NCI-H748 (cell line): ENCODE data around the gene CHCHD6.
"Not testable (repeated sequence)": the region's sequence is repeated elsewhere in the genome, so short reads cannot be mapped to it uniquely, and the experiment has no call there.

ENCODE experiments used
- DNase-seq: peaks from one replicate; lab custom pipeline; 2025; ENCODE audit not compliant: unreplicated experiment; lab: John Stamatoyannopoulos, UW

CHCHD6 gene

DNA sequence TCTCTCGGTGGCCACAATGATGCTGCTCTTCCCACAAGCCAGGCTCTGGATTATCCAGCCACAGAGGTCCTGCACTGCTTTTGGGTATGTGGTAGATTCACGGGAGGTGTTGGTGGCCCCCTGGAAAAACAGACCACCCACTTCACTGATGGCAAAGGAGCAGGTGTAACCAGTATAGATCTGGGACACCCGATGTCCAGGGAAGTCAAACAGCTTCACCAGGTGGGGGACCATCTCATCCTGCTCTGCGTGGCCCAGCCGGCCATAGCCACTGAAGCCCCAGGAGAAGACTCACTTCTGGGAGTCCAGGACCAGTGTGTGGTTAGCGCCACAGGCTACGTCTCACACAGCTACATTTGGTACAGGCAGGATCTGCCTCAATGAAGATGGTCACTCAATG, 62.6 kb downstream of the CHCHD6 start:
- no peak for DNase-seq

DNA sequence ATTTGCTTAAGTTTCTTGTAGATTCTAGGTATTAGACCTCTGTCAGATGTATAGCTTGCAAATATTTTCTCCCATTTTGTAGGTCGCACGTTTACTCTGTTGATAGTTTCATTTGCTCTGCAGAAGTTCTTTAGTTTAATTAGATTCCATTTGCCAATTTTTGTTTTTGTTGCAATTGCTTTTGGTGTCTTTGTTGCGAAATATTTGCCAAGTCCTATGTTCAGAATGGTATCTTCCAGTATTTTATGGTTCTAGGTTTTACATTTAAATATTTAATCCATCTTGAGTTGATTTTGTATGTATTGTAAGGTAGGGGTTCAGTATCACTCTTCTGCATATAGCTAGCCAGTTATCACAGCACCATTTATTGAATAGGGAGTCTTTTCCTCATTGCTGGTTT, 64.9 kb downstream of the CHCHD6 start:
- no peak for DNase-seq

DNA sequence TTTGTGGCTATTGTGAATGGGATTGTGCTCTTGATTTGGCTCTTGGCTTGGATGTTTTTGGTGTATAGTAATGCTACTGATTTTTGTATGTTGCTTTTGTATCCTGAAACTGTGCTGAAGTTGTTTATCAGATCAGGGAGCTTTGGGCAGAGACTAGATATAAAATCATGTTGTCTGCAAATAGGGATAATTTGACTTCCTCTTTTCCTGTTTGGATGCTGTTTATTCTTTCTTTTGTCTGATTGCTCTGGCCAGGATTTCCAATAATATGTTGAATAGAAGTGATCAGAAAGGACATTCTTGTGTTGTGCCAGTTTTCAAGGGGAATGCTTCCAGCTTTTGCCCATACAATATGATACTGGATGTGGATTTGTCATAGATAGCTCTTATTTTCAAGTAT, 66.1 kb downstream of the CHCHD6 start:
- DNase-seq, result no peak

DNA sequence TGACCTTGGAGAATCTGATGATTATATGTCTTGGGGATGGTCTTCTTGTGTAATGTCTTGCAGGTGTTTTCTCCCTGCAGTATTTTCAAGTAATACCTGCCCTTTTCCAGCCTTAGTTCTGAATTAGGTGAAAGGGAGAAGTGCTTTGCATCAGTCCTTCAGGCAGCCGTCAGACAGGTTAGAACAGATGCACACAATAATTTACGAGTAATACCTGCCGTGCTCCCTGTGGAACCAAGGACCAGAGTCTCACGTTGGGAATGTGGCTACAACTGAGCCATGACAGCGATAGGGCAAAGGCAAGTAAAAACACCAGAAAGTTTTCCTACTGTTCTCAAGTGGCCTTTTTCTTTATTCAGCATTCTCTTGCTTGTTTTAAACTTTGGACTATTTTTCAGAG, 69.1 kb downstream of the CHCHD6 start:
- no peak for DNase-seq

DNA sequence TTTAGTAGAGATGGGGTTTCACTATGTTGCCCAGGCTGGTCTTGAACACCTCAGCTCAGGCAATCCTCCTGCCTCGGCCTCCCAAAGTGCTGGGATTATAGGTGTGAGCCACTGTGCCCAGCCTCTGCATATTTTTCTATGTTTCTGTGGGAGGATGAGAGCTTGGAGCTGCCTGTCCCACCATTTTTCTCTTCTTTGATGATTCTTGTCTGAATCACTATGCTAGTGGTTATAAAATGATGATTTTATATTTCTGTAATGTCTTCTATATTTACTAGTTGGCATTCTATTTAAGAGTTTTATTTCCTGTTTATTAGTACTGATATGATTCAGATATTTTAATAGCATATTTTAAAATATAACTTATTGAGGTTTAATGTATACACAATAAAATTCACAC, 69.7 kb downstream of the CHCHD6 start:
- no peak for DNase-seq

DNA sequence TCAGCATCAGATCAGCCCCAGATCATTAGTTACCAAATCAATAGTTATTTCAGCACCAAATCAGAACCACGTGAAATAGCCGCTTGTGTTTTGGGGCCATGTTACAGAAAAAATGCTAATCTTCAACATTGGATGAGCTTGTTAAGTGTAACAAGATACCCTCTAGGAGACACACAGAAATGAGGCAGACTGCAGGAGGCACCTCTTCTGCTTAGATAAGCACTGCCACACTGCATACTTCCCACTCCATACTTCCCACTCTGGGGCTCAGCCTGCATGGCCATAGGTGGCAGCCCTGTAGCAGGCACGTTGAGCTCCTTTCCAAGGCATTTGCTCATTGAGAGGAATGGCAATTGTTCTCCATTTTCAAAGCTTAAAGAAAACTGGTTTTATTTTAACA, 73.3 kb downstream of the CHCHD6 start:
- no peak for DNase-seq

DNA sequence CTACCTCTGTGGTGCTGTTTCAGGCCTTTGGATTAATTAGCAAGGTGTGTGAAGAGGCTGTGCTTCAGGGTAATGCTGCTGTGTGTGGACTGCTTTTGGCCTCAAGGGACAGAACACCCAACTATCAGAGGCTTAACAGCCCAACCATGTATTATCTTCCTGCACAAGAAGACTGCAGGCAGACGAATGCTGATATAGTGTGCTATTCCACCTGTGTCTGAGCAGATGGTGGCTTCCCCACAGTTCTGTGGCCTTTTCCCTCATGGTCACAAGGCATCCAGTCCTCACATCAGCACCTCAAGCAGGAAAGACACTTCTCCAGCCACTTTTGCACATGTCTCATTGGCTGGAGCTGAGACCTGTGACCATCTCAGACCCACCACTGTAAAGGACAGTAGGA, 76.6 kb downstream of the CHCHD6 start:
- DNase-seq, result no peak

DNA sequence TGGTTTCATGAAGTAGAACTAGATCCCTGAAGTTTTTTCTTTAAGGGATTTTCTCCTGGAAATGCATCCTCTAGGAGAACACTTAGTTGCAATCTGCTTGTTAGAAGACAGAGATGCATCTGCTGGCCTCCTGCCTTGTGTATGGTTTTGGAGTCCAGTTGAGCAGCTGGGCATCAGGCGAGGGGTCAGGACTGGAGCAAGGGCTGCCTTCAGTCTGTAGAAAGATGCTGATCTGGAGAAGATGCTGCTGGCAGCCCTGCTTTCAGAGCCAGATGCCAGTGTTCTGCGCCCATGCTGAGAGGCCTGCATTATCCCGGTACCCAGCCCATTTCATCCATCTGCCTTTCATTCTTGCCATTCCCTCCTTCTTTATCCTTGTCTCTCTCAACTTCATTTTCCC, 77.4 kb downstream of the CHCHD6 start:
- DNase-seq, result no peak

DNA sequence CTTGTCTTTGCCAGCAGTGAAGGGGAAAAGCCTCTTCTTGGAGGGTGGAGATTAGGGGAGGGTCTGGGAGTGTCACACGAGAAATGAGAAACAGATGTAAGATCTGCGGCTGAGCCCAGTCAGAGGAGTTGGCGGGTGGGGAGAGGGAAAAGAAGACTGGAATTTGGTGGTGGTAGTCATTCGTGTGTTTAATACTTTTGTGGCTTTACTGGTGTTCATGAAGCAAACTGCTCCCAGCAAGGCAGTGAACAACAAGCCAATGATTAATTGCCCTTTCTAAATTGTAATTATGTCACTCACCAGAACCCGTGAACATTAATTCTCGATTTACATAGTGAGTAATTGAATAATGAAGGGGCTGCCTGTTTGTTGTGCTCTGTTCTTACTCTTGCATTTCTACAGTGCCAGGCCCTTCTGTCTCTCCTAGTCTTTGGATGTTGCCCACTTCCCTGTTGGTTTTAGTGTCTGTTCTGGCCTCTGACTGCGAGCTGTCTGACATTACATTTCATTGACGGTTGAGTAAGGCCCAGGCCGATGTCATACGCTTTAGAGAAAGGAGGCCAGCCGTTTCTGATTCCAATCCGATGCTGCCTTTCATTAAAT, 78.0 kb downstream of the CHCHD6 start:
- DNase-seq, result no peak

DNA sequence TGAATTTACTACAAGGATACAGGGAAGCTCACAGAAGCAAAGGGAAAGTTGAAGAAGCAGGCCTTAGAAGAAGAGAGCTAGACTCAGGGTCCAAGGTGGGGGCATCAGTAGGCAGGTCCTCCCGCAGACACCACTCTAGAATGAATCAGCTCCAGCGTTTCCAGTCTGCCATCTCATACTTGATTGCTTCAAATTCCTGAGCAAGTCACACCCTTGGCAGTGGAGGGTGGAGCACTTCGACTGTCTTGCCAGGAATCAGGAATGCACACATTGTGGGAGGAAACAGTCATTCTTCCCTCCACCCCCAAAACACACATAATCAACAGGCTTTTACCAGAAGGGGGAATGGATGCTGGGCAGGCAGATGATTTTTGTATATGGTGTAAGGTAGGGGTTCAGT, 78.5 kb downstream of the CHCHD6 start:
- DNase-seq, result no peak

DNA sequence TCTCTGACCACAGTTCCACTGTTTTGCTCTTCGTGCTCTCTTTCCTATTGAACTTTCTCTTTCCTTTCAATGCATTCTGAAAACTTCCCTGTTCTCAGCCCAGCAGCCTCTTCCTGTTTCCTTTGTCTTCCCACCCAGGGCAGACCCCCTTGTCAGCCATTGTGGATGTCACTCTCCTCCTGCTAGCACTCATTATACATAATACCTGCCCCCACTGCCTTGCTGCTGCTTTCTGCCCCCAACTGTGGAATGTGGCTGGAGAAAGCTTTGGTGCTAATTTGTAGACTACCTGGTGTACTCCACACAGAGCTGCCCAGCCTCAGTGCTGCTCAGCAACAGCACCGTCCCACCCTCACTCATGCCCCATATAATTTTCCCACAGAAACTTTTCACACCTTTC, 80.2 kb downstream of the CHCHD6 start:
- DNase-seq, result no peak

DNA sequence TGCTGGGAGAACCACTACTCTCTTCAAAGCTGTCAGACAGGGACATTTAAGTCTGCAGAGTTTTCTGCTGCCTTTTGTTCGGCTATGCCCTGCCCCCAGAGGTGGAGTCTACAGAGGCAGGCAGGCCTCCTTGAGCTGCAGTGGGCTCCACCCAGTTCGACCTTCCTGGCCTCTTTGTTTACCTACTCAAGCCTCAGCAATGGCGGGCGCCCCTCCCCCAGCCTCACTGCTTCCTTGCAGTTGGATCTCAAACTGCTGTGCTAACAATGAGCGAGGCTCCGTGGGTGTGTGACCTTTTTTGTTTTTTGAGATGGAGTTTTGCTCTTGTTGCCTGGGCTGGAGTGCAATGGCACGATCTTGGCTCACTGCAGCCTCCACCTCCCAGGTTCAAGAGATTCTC, 87.3 kb downstream of the CHCHD6 start:
- DNase-seq, result not testable (repeated sequence)

DNA sequence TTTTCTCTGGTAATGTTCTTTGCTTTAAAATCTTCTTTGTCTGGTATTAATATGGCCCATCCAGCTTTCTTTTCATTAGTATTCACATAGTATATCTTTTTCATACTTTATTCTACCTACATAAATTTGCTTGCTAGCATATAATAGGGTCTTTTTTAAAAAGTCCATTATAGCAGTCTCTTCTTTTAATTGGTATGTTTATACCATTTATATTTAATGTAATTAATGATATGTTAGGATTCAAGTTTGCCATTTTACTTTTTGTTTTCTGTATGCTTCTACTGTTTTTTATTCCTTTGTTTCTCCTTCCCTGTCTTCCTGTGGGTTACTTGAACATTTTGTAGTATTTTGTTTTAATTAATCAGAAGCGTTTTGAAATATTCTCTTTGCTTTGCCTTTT, 89.0 kb downstream of the CHCHD6 start:
- DNase-seq, result no peak

DNA sequence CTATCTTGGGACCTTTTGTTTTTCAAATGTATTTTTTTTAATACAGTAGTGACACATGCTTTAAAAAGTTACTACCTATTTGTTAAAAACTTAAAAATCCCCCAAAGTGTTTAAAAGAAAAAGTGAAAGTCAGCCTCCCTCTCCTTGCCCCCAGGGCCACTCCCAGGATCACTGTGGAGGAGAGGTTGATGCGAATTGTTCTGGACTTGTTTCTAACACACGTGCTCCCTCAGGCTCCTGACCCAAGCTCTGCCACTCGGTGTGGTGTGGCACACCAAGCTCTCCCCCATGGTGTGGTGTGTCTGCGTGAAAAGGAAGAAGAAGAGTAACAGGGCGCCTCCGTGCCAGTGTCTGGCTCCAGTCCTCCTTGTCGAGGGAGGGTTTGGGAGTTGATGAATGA, 93.5 kb downstream of the CHCHD6 start:
- no peak for DNase-seq

DNA sequence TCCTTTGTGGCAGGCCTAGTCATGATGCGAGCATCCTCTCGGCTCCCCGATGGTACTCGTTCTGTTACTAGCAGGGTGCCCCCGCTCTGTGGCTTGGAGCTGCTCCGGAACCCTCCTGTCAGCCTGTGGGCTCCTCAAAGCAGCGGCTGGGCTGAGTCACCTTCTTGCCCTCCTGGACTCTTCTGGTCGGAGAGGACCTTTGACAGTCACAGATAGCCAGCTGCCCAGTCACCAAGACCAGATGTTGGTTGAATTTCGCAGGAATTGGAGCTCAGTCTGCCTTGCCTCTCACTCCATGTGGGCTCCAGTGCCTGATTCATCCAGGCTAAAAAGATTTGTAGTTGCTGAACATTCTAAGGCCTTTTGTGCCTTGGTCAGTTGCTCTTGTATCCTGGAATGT, 94.5 kb downstream of the CHCHD6 start:
- DNase-seq, result no peak

DNA sequence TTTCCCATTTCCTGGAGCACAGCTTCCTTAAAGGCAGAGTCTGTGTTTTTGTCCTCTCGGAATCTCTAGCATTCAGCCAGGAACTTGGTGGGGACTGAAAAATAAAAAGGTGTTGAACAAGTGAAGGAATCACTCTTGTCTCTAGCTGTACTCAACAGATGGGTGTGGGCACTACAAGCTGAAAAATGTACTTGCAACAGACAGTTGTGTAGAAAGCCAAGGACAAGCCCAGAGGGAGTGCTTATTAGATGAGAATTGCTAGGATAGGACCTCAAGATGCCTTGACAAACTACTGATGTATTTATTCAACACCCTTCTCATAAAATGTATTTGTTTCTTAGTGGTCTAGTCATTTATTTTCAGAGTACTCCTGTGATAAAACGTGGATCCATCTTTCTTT, 95.1 kb downstream of the CHCHD6 start:
- DNase-seq, result no peak

DNA sequence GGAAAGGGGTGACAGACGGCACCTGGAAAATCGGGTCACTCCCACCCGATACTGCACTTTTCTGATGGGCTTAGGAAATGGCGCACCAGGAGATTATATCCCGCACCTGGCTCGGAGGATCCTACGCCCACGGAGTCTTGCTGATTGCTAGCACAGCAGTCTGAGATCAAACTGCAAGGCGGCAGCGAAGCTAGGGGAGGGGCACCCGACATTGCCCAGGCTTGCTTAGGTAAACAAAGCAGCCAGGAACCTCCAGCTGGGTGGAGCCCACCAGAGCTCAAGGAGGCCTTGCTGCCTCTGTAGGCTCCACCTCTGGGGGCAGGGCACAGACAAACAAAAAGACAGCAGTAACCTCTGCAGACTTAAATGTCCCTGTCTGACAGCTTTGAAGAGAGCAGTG, 97.3 kb downstream of the CHCHD6 start:
- not testable (repeated sequence) for DNase-seq

DNA sequence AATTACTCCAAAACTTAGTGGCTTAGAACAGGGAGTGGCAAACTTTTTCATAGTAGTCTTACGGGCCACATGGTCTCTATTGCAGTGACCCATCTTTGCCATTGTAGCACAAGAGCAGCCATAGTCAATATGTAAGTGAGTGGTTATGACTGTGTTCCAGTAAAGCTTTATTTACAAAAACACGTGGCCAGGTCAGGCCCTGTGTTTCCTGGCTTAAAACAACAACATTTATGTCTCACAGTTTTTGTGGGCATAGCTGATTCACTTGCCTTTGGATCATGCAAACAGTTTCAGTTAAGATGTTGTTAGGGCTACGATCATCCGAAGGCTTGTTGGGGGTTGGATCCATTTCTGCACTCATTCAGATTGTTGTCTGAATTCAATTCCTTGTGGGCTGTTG, 103.8 kb downstream of the CHCHD6 start:
- DNase-seq, result no peak

DNA sequence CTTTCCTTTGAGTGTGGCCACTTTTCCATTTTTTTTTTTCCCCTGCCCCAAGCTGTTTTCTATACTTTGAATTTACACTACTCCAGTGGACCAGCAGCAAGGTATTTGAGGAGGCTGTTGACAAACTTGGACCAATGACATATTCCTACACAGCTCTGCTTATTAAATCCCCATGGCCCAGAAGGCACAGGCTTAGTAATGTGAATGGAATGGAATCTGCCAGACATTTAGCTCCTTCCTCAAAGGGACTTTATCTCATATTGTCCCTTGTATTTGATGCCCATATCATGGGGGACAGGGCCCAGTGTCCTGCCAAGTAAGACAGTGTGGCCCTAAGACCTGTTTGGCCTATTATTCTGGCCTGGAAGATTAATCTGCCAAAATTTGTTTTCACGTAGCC, 107.5 kb downstream of the CHCHD6 start:
- no peak for DNase-seq

DNA sequence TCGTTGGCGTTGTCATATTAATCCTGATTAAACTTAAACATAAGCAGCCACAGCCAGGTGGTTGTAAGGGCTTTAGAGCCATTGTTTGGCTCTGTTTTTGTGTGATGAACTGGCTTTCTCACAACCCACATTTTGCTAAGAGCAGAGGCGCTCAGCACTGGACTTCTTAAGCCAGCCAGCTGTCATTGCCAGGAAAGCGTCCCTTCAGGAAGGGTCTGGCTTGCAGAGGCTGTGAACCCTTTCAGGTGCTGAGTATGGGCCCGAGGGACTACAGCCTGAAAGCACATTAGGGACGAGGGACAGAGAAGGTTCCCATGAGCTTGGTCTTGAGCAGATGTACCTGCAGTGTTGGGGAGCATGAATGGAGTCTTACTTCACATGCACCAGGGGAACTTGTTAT, 112.3 kb downstream of the CHCHD6 start:
- no peak for DNase-seq

DNA sequence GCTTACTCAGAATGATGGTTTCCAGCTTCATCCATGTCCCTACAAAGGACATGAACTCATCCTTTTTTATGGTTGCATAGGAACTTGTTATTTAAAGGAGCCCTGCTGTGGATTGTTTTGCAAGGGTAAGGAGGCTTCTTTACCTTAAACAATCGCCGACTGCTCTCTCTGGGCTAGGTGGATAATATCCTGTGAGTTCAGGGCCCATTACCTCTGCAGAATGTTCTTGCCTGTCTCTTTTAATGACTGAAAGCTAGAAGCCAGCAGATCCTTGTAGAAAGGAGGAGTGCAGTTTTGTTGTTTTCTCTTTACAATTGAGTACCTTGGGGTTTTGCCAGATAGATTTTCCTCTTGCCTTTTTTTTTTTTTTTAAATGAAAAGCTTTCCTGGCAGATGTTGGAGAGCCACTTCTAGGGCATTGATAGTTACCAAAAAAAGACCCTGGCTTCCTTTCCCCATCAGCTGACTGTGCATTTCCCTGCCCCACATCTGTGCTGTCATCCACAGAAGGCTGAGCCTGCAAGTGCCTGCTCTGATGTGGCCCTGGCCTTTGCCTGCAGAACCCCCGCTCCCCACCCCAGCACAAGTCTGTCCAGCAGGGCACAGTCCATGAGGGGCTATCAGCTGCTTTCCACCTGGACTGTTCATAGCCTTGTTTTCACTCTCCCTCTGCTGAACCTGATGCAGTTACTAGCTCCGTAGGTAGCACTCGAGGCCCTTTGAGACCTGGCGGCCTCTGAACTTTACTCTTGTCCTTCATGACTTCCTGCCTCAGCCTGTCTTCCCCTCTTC, 113.1 kb downstream of the CHCHD6 start:
- no peak for DNase-seq

DNA sequence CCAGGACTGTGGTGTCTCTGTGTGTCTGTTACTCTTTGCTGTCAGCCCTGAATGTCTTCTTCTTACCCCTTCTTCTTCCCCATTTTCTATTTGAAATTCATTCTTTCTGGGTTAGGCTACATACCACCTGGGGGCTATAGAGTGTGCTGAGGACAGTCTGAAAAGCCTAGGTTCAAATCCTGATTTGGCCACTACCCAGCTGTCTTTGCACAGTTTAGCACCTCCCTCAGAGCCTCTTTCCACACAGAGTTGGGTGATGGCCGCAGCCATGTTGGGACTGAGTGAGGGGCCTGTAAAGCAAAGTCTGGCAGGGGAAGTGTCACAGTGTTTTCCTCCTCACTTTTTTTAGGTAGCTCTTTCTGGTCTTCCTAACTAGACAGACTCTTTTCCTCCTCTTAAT, 113.7 kb downstream of the CHCHD6 start:
- DNase-seq, result no peak
